GM21447 (cell line): ENCODE measurements around the gene LEFTY1.

Experiments
- ATAC-seq: cut with Tn5 transposase; IDR thresholded peaks from one replicate; pipeline ENCODE4 v1.9.1; 2021; ENCODE audit not compliant: unreplicated experiment

Gene LEFTY1

GRCh38 chr1:225917101-225917500 is 28.2 kb upstream of the LEFTY1 start:
- no peak for ATAC-seq

- no peak for ATAC-seq
Observed at GRCh38 chr1:225915538-225915991, 26.6 kb upstream of the LEFTY1 start.

GRCh38 chr1:225914947-225915346 is 26.0 kb upstream of the LEFTY1 start:
- ATAC-seq = no peak

- no peak for ATAC-seq
Observed at GRCh38 chr1:225914391-225914790, 25.4 kb upstream of the LEFTY1 start.

GRCh38 chr1:225911191-225912130 is 22.5 kb upstream of the LEFTY1 start:
- ATAC-seq = peak; percentile 62

GRCh38 chr1:225909477-225909876 is 20.5 kb upstream of the LEFTY1 start:
- no peak for ATAC-seq

GRCh38 chr1:225908773-225909172 is 19.8 kb upstream of the LEFTY1 start:
- no peak for ATAC-seq

- no peak for ATAC-seq
Observed at GRCh38 chr1:225908013-225908640, 19.2 kb upstream of the LEFTY1 start.

- no peak for ATAC-seq
Observed at GRCh38 chr1:225907341-225907740, 18.4 kb upstream of the LEFTY1 start.

GRCh38 chr1:225906467-225906866 is 17.5 kb upstream of the LEFTY1 start:
- ATAC-seq = no peak

- ATAC-seq = no peak
Observed at GRCh38 chr1:225903623-225904022, 14.7 kb upstream of the LEFTY1 start.

GRCh38 chr1:225899044-225899925 is 10.3 kb upstream of the LEFTY1 start:
- ATAC-seq = no peak

GRCh38 chr1:225897595-225898514 is 8.9 kb upstream of the LEFTY1 start:
- no peak for ATAC-seq

- peak; percentile 100 for ATAC-seq
Observed at GRCh38 chr1:225896937-225897549, 8.1 kb upstream of the LEFTY1 start.

- no peak for ATAC-seq
Observed at GRCh38 chr1:225896494-225896893, 7.5 kb upstream of the LEFTY1 start.

- no peak for ATAC-seq
Observed at GRCh38 chr1:225892307-225892706, 3.4 kb upstream of the LEFTY1 start.

GRCh38 chr1:225891229-225891972 is 2.5 kb upstream of the LEFTY1 start:
- ATAC-seq = no peak

GRCh38 chr1:225890346-225891228 is 1.6 kb upstream of the LEFTY1 start:
- no peak for ATAC-seq
